BE2C (cell line): ENCODE data around the gene SOHLH1.

Source experiments
- DNase-seq: peaks from one replicate; pipeline ENCODE4 v3.0.0-alpha.2; 2020
- H3K27me3 ChIP-seq: fragments of 250-450 bp; sonication (Bioruptor Pico); 2 replicates; pipeline ENCODE4 v1.5.1; 2020; ENCODE audit warnings: mild to moderate bottlenecking
- H3K36me3 ChIP-seq: fragments of 250-450 bp; sonication (Bioruptor Pico); 2 replicates; pipeline ENCODE4 v1.5.1; 2020; ENCODE audit warnings: mild to moderate bottlenecking
- H3K4me1 ChIP-seq: fragments of 250-450 bp; sonication (Bioruptor Pico); 2 replicates; pipeline ENCODE4 v1.5.1; 2020
- H3K4me3 ChIP-seq: 2 replicates; pipeline ENCODE4 v1.5.1; 2011; ENCODE audit warnings: low read depth, low read length
- H3K9me3 ChIP-seq: fragments of 250-450 bp; sonication (Bioruptor Pico); 2 replicates; pipeline ENCODE4 v1.5.1; 2020
- CTCF ChIP-seq: IDR thresholded peaks from 2 replicates; pipeline ENCODE4 v1.5.1; 2012; ENCODE audit warnings: mild to moderate bottlenecking, low read depth, low read length

SOHLH1 gene

GRCh38 chr9:135644631-135645218, 54.6 kb downstream of the SOHLH1 start:
- Histone ChIP-seq H3K9me3 (no peaks in the 10 kb centered on the region; the same call in 1 of the 2 replicates), H3K4me3 (no peak overlapping the region), H3K27me3 (no peaks in the 10 kb centered on the region), H3K36me3 (no peaks in the 10 kb centered on the region), H3K4me1 (no peaks in the 10 kb centered on the region)
- TF ChIP-seq CTCF: no peak
- no peak for DNase-seq
